ENCODE data around the gene RNASE13.

Gene RNASE13

GRCh38 chr14:21034707-21035106 is at the start of gene RNASE13:
TSS of gene RNASE13 (minus strand) at chr14:21034807. CDS start at chr14:21034288, 519 bp downstream.
- no peak for DNase-seq

- DNase-seq: no peak
Measured at GRCh38 chr14:21084396-21084795, 49.8 kb upstream of the RNASE13 start.

- no peak for DNase-seq
Measured at GRCh38 chr14:21083565-21084325, 49.1 kb upstream of the RNASE13 start.

GRCh38 chr14:21081521-21082142 is 47.0 kb upstream of the RNASE13 start:
- DNase-seq: no peak

- no peak for DNase-seq
Measured at GRCh38 chr14:21078726-21079125, 44.1 kb upstream of the RNASE13 start.

- no peak for DNase-seq
Measured at GRCh38 chr14:21078287-21078686, 43.7 kb upstream of the RNASE13 start.

- no peak for DNase-seq
Measured at GRCh38 chr14:21077672-21078071, 43.1 kb upstream of the RNASE13 start.

- no peak for DNase-seq
Measured at GRCh38 chr14:21075719-21076437, 41.3 kb upstream of the RNASE13 start.

GRCh38 chr14:21074398-21075272 is 40.0 kb upstream of the RNASE13 start:
- no peak for DNase-seq

- no peak for DNase-seq
Measured at GRCh38 chr14:21073921-21074320, 39.3 kb upstream of the RNASE13 start.

- DNase-seq: no peak
Measured at GRCh38 chr14:21072781-21073339, 38.3 kb upstream of the RNASE13 start.

- peak; percentile 56 for DNase-seq
Measured at GRCh38 chr14:21072031-21072473, 37.4 kb upstream of the RNASE13 start.

GRCh38 chr14:21071225-21072030 is 36.8 kb upstream of the RNASE13 start:
- peak; percentile 97 for DNase-seq

GRCh38 chr14:21070610-21071224 is 36.1 kb upstream of the RNASE13 start:
- DNase-seq: peak; percentile 79

- DNase-seq: peak; percentile 88
Measured at GRCh38 chr14:21070083-21070609, 35.5 kb upstream of the RNASE13 start, which contains the start of gene ARHGEF40. TSS of gene ARHGEF40 (plus strand) at chr14:21070304. CDS start at chr14:21070397, 93 bp downstream.

GRCh38 chr14:21069388-21070082 is 34.9 kb upstream of the RNASE13 start:
- peak; percentile 89 for DNase-seq

GRCh38 chr14:21068521-21069387 is 34.1 kb upstream of the RNASE13 start:
- peak; percentile 81 for DNase-seq

- no peak for DNase-seq
Measured at GRCh38 chr14:21066882-21067502, 32.4 kb upstream of the RNASE13 start.
